Measurements from ENCODE around the gene RGS10.

- TF ChIP-seq CTCF (IDR thresholded peaks at IDR 0.05) (no peak), POLR2A (IDR thresholded peaks at IDR 0.05) (no peak)
Observed at GRCh38 chr10:119525116-119525515, 17.4 kb downstream of the RGS10 start.
